Measurements from ENCODE around the gene ATP8A1. TPM values are rescaled to one million over a fixed set of nuclear protein-coding genes. Genes with fewer than 3 reads are reported as not detected.

ATP8A1 gene
- total RNA-seq, 2 donors from 2014 or later, result 43.3 to 59.2 TPM

- Mint-ChIP-seq H3K4me1 (peaks cover 8% of the 10 kb centered on the region), H3K36me3 (ENCODE audit: low read depth) (no peaks in the 10 kb centered on the region), H3K4me3 (no peak overlapping the region), H3K27me3 (no peaks in the 10 kb centered on the region), H3K27ac (no peak overlapping the region)
- peak; percentile 92 for ATAC-seq
- H3K9me3 ChIP-seq (ENCODE audit: control insufficient read depth, low read length, poor library complexity, severe bottlenecking), result no peaks in the 10 kb centered on the region
- peak; percentile 19 to 41 (median 26) for DNase-seq
These were observed 88.2 kb downstream of the ATP8A1 start for GRCh38 chr4:42568610-42569207.

DNA sequence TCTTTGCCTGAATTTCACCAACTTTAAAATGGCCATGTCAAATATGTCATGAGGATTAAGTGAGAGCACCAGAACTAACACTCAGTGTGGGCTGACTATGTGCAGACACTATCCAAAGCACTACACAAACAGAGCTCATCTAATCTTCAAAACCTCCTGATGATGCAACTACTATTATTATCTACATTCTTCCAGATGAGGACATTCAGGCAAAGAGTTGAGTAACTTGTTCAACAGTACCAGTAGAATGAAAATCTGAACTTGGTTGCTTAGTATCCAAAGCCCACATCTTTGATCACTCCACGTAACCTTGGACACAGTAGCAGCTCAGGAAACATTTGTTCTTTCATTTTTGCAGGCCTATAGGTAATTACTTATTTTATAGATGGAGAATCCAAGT lies 90.1 kb downstream of the ATP8A1 start:
- ATAC-seq (no peak), DNase-seq (no peak)
- no peak overlapping the region for H3K4me3 Mint-ChIP-seq
- H3K4me1 Mint-ChIP-seq, result peaks cover 12% of the 10 kb centered on the region
- peaks cover 9% of the 10 kb centered on the region for H3K36me3 Mint-ChIP-seq (ENCODE audit: low read depth)
- H3K27me3 Mint-ChIP-seq, result no peaks in the 10 kb centered on the region
- H3K27ac Mint-ChIP-seq, result no peak overlapping the region
- no peaks in the 10 kb centered on the region for H3K9me3 ChIP-seq (ENCODE audit: control insufficient read depth, low read length, poor library complexity, severe bottlenecking)

DNA sequence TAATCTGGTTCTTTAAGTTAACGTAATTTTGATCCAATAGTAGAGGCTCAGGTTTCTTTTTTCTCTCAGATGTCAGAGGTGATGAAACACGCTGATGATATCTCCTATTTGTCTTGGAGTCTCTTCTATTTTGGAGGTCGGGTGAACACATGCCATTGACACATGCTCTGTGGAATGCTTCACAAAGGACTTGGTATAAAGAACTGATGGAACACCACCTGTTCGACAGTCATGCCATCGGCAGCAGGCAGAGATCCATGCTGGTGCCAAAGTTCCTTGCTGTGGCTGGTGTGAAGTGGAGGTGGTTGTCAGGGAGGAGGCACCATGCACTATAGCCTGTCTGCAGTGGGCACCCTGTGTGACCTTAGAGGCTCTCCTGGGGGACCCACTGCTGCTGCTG lies 94.9 kb downstream of the ATP8A1 start:
- H3K27ac Mint-ChIP-seq, result peak overlapping the region; percentile 61
- H3K9me3 ChIP-seq (ENCODE audit: control insufficient read depth, low read length, poor library complexity, severe bottlenecking), result no peaks in the 10 kb centered on the region
- H3K4me1 Mint-ChIP-seq, result peaks cover 5% of the 10 kb centered on the region
- H3K27me3 Mint-ChIP-seq, result no peaks in the 10 kb centered on the region
- H3K4me3 Mint-ChIP-seq, result peak overlapping the region; percentile 34
- H3K36me3 Mint-ChIP-seq (ENCODE audit: low read depth), result peaks cover 10% of the 10 kb centered on the region
- DNase-seq (no peak), ATAC-seq (no peak)

- H3K27me3 Mint-ChIP-seq, result no peaks in the 10 kb centered on the region
- no peak overlapping the region for H3K4me3 Mint-ChIP-seq
- no peak overlapping the region for H3K27ac Mint-ChIP-seq
- H3K36me3 Mint-ChIP-seq (ENCODE audit: low read depth), result peaks cover 10% of the 10 kb centered on the region
- no peaks in the 10 kb centered on the region for H3K9me3 ChIP-seq (ENCODE audit: control insufficient read depth, low read length, poor library complexity, severe bottlenecking)
- no peak for ATAC-seq
- H3K4me1 Mint-ChIP-seq, result peaks cover 5% of the 10 kb centered on the region
- no peak for DNase-seq
These were observed 95.9 kb downstream of the ATP8A1 start for GRCh38 chr4:42561031-42561430.

- ATAC-seq (no peak), DNase-seq (no peak)
- no peaks in the 10 kb centered on the region for H3K27me3 Mint-ChIP-seq
- H3K9me3 ChIP-seq (ENCODE audit: control insufficient read depth, low read length, poor library complexity, severe bottlenecking), result no peaks in the 10 kb centered on the region
- H3K27ac Mint-ChIP-seq, result no peak overlapping the region
- peaks cover 10% of the 10 kb centered on the region for H3K36me3 Mint-ChIP-seq (ENCODE audit: low read depth)
- peaks cover 5% of the 10 kb centered on the region for H3K4me1 Mint-ChIP-seq
- H3K4me3 Mint-ChIP-seq, result no peak overlapping the region
These were observed 96.4 kb downstream of the ATP8A1 start for GRCh38 chr4:42560467-42560861.

DNA sequence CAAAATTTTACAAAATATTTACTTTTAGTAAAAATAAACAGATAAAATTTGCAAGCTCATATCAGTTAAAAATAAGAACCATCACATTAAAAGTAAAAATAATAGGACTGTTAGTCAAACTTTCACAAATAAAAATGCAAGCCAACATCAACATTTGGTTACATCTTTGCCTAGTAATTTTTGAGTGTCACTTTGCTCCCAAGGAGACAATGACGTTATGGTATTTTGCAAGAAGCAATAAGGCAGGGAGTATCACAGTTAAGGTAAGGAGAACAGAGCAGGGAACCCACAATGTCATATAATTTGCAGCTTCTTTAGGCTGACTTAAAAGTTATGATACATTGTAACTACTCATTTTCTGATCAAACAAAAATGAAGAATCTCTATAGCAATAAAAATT lies 98.7 kb downstream of the ATP8A1 start:
- Mint-ChIP-seq H3K4me3 (no peak overlapping the region), H3K27ac (no peak overlapping the region), H3K4me1 (peaks cover 14% of the 10 kb centered on the region), H3K36me3 (ENCODE audit: low read depth) (peaks cover 21% of the 10 kb centered on the region), H3K27me3 (no peaks in the 10 kb centered on the region)
- DNase-seq (no peak), ATAC-seq (no peak)
- no peaks in the 10 kb centered on the region for H3K9me3 ChIP-seq (ENCODE audit: control insufficient read depth, low read length, poor library complexity, severe bottlenecking)

DNA sequence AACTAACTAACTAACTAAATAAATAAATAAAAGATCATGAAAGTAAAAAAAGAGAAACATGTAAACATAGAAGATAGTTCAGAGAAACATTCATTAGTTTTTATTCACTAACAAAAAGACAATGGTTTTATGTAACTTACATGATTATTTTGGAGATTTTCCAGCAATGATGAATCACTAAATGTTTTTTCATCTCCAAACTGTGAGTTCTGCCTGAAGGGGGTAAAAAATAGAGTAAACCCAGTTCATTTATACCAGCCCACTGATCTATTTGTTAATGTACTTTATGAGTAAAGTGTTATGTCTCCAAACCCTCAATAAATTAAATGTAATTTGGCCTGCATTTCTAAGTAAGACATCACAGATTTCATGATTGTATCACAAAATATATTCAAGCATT lies 101.1 kb downstream of the ATP8A1 start:
- DNase-seq (no peak), ATAC-seq (no peak)
- H3K4me1 Mint-ChIP-seq, result peaks cover 9% of the 10 kb centered on the region
- H3K27me3 Mint-ChIP-seq, result no peaks in the 10 kb centered on the region
- H3K9me3 ChIP-seq (ENCODE audit: control insufficient read depth, low read length, poor library complexity, severe bottlenecking), result no peaks in the 10 kb centered on the region
- no peak overlapping the region for H3K27ac Mint-ChIP-seq
- H3K36me3 Mint-ChIP-seq (ENCODE audit: low read depth), result peaks cover 11% of the 10 kb centered on the region
- no peak overlapping the region for H3K4me3 Mint-ChIP-seq

DNA sequence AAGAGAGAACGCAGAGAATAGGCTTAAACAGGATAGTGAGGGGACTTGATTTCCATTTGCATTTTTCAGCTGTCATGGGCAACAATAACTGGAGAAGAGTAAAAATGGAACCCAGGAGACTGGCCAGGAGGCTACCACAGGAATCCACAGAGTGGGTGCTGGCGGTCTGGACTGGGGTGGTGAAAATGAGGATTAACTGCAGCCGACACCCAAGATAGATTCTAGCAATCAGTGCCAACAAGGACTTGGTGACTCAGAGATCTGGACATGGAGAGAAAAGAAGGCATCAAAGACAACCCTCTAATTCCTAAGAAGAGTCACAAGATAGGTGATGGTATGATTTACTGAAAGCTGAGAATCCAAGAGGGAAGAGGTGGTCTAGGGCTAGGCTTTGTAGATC lies 102.8 kb downstream of the ATP8A1 start:
- H3K4me3 Mint-ChIP-seq, result no peak overlapping the region
- ATAC-seq (no peak), DNase-seq (no peak)
- H3K27ac Mint-ChIP-seq, result no peak overlapping the region
- H3K4me1 Mint-ChIP-seq, result peaks cover 9% of the 10 kb centered on the region
- peaks cover 14% of the 10 kb centered on the region for H3K36me3 Mint-ChIP-seq (ENCODE audit: low read depth)
- no peaks in the 10 kb centered on the region for H3K9me3 ChIP-seq (ENCODE audit: control insufficient read depth, low read length, poor library complexity, severe bottlenecking)
- H3K27me3 Mint-ChIP-seq, result no peaks in the 10 kb centered on the region

DNA sequence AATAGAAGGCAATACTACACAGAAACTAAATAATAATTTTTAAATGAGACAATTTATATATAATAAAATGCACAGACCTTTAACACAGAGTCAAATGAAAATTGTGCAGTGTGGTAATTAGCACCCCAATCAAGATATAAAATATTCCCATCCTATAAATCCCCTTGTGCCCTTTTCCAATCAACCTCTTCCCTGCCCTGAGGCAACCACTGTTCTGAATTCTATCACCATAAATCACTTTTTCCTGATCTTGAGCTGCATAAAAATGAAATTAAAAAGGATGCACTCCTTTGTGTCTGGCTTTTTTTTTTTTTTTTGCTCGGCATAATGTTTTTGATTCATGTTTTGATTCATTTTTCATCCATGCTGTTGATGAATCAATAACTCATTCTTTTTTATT lies 107.0 kb downstream of the ATP8A1 start:
- H3K36me3 Mint-ChIP-seq (ENCODE audit: low read depth), result peaks cover 18% of the 10 kb centered on the region
- H3K4me1 Mint-ChIP-seq, result peaks cover 9% of the 10 kb centered on the region

DNA sequence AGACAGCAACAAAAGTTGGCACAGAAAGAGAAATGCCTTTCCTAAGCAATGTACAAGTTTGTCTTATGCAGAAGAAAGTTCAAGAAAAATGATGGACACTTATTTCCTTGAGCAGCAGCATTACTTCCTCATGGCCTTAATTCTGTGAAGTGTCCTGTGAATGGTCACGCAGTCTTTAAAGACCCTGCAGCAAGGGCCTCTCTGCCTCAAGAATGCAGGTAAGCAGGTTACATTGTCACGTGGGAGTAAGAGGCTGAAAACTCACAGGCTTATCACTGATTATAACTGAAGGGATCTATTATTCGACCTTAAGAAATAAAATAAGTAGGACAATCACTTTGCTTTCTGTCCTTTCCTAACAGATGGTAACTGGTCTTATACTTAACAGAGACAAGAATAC lies 109.1 kb downstream of the ATP8A1 start:
- no peaks in the 10 kb centered on the region for H3K27me3 Mint-ChIP-seq
- no peaks in the 10 kb centered on the region for H3K4me1 Mint-ChIP-seq
- DNase-seq (no peak), ATAC-seq (no peak)
- H3K9me3 ChIP-seq (ENCODE audit: control insufficient read depth, low read length, poor library complexity, severe bottlenecking), result no peaks in the 10 kb centered on the region
- no peak overlapping the region for H3K4me3 Mint-ChIP-seq
- no peak overlapping the region for H3K27ac Mint-ChIP-seq
- peaks cover 7% of the 10 kb centered on the region for H3K36me3 Mint-ChIP-seq (ENCODE audit: low read depth)

More for the DNA sequence above, 107.0 kb downstream of the ATP8A1 start:
- ATAC-seq (no peak), DNase-seq (no peak)
- H3K9me3 ChIP-seq (ENCODE audit: control insufficient read depth, low read length, poor library complexity, severe bottlenecking), result no peaks in the 10 kb centered on the region
- Mint-ChIP-seq H3K27me3 (no peaks in the 10 kb centered on the region), H3K4me3 (no peak overlapping the region), H3K27ac (no peak overlapping the region)

DNA sequence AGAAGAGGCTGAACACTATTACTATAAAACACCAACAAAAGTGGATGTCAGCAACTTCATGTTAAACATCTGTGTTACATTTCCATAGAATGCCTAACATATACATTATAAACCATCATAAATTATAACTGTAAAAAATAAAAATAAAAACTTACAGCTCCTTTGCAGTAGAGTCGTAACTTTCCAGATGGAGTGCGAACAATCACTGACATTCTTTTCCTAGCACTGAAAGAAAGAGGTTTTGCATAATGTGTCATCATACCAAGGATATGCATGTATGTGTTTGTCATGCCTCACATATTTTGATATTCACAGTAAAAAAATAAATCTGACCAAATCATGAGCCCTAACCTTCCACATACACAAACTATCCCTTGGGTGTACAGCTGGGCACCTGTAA lies 113.1 kb downstream of the ATP8A1 start:
- H3K9me3 ChIP-seq (ENCODE audit: control insufficient read depth, low read length, poor library complexity, severe bottlenecking), result no peaks in the 10 kb centered on the region
- ATAC-seq (no peak), DNase-seq (no peak)
- Mint-ChIP-seq H3K36me3 (ENCODE audit: low read depth) (peaks cover 3% of the 10 kb centered on the region), H3K27me3 (no peaks in the 10 kb centered on the region), H3K4me3 (no peak overlapping the region), H3K27ac (no peak overlapping the region), H3K4me1 (peaks cover 5% of the 10 kb centered on the region)

- no peak for DNase-seq
- no peaks in the 10 kb centered on the region for H3K9me3 ChIP-seq (ENCODE audit: control insufficient read depth, low read length, poor library complexity, severe bottlenecking)
- H3K36me3 Mint-ChIP-seq (ENCODE audit: low read depth), result no peaks in the 10 kb centered on the region
These were observed 113.8 kb downstream of the ATP8A1 start for GRCh38 chr4:42543126-42543525.

DNA sequence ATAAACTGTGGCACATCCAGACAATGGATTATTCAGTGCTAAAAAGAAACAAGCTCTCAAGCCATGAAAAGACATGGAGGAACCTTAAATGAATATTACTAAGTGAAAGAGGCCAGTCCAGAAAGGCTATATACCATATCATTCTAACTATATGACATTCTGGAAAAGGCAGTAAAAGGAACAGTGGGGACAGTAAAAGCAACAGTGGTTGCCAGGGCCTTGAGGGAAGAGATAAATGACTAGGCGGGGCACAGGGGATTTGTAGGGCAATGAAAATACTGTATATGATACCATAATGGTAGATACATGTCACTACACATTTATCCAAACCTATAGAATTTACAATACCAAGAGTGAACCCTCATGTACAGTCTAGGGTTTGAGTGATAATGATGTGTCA lies 115.3 kb downstream of the ATP8A1 start:
- H3K27ac Mint-ChIP-seq, result peak overlapping the region; percentile 16
- ATAC-seq (no peak), DNase-seq (no peak)
- H3K4me3 Mint-ChIP-seq, result no peak overlapping the region
- peaks cover 13% of the 10 kb centered on the region for H3K4me1 Mint-ChIP-seq
- H3K36me3 Mint-ChIP-seq (ENCODE audit: low read depth), result no peaks in the 10 kb centered on the region
- H3K9me3 ChIP-seq (ENCODE audit: control insufficient read depth, low read length, poor library complexity, severe bottlenecking), result no peaks in the 10 kb centered on the region
- H3K27me3 Mint-ChIP-seq, result no peaks in the 10 kb centered on the region

More at GRCh38 chr4:42543126-42543525, 113.8 kb downstream of the ATP8A1 start:
- Mint-ChIP-seq H3K4me3 (no peak overlapping the region), H3K27me3 (no peaks in the 10 kb centered on the region), H3K27ac (no peak overlapping the region), H3K4me1 (peaks cover 5% of the 10 kb centered on the region)
- ATAC-seq, result no peak

DNA sequence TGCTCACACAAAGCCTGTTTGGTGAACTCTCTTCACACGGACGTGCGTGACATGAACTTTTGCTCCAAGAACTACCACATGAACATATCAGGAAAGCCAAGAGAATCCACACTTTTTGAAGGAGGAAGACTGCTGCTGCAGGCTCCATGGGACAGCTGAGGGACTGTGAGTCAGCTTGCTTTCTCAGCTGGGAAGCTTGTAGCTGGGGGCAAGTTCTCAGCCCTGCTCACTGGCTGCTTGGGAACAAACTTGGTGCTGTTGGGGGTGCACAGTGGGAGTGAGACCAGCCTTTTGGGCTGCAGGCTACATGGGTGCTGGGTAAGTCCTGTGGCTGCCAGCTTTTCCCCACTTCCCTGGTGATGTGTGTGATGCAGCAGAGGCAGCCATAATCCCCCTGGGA lies 123.9 kb downstream of the ATP8A1 start:
- no peaks in the 10 kb centered on the region for H3K27me3 Mint-ChIP-seq
- no peak for DNase-seq
- peaks cover 12% of the 10 kb centered on the region for H3K4me1 Mint-ChIP-seq
- peaks cover 15% of the 10 kb centered on the region for H3K36me3 Mint-ChIP-seq (ENCODE audit: low read depth)
- H3K4me3 Mint-ChIP-seq, result no peak overlapping the region
- ATAC-seq, result no peak
- no peaks in the 10 kb centered on the region for H3K9me3 ChIP-seq (ENCODE audit: control insufficient read depth, low read length, poor library complexity, severe bottlenecking)
- H3K27ac Mint-ChIP-seq, result no peak overlapping the region
